ENCODE results near the gene AFDN.

Gene AFDN

DNA sequence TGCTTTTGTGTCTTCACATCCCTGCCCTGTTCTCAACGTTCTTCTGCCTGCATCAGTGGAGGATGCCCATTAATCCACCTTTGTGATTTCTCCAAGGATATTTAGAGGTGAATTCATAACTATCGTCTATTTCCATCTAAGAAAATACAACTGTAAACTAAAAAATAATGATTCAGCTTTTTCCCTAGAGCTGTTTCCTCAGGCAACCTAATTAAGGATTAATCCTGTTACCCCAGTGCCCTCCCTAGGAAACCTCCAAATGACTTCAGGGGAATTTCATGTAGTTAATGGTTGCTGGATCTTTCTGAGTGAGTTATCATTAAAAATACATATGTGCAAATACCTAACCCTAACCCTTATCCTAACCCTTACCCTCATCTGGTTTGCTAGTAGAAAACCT is 14.6 kb upstream of the AFDN start:
- no peak for DNase-seq (ENCODE audit: low spot score)

DNA sequence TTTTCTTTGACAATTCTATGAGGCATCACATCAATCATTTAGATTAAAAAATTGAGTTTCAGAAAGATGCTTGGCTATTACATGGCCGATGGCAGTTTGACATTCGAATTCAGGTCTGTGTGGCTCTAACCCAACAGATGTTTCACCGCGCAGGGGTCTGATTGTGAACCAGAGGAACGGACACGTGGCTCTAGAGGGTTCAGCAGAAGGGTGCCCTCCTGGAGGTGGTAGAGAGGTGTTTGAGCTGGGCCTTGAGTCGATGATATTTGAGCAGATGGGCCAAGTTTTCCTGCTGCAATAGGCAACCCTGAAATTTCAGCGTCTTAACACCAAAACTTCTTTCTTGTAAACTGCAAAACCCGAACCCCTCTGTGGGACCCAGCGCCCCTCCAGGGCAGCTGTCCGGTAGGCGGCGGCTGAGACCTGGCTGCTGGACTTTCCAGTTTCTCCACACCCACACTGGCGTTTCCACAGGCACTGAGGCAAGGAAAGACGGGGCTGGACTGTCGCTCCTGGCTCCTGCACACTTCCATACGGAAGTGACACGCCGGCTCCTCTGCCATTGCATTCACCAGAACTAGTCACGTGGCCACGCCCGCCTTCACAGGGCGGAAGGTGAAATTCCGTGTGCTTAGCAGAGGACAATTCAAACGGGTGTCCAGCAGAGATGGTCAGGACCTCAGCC is 11.3 kb upstream of the AFDN start:
- DNase-seq (ENCODE audit: low spot score): no peak

DNA sequence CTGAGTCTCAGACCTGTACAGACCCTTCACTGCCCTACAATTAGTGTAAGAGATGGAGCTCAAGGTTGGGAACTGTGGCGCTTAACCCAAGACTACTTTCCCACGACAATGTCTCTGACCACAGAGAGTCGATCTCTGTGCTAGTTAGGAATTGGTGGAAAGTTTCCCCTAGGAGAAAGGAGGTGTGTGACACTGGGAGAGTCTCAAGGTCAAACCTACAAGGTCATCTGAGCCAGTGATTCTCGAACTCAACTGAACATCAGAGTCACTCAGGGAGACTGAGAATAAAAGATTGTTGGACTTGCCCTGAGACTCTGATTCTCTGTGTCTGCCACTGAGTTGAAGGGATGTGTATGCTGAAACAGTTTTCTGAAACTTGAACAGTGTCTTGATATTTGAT is 9.7 kb upstream of the AFDN start:
- no peak for DNase-seq (ENCODE audit: low spot score)

DNA sequence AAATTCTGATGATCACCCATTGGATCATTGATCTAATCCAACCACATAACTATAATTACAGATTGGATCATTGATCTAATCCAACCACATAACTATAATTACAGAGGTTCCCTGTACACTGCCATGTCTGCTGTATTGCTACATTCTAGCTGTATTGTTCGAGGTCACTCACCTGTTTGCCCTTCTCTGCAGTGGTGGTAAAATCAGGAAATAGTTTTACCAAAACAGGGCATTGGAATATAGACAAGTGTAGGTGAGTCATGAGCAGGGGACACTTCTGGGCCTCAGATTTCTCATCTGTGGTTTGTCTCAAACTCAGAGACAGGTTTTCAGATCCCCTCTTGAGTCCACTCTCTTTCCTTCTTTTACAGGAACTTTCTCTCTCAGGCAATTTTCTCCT is 9.0 kb upstream of the AFDN start:
- DNase-seq (ENCODE audit: low spot score): no peak

DNA sequence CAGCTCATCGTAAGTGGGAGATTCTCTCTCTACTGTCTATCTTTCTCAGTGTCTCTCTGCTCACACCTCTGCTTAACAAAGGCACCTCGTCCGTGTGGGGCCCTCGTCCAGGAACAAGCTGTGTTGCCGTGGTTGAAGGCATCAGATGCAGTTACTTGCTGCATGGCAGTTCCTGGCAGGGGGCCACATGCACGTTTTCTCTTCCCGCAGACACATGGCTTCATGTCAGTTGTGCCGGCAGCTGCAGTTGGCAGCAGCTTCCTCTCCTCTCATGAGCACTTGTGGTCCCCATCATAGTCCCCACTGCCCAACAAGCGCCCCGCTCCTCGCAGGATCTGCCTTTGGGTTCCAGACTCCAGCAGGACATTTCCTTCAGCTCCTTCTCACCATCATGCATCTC is 7.1 kb upstream of the AFDN start:
- DNase-seq (ENCODE audit: low spot score): no peak

DNA sequence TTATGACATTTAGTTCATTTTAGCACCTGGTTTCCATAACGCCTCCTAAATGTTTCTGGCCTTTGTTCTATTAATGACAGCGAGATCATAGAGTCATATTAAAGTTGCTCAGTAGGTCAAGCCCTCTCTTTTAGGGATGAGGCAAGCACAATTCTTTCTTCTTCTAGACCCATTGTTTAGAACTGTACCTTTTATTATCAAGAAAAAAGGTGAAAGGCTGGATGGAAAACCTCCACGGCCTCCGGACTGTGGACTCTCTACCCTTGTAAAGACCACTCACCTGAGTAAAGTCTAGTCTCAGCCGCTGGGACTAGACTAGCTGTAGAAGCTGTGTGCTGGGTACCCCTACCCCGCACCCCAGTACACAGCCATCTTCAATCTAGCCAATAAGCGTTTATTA is 6.0 kb upstream of the AFDN start:
- no peak for DNase-seq (ENCODE audit: low spot score)

DNA sequence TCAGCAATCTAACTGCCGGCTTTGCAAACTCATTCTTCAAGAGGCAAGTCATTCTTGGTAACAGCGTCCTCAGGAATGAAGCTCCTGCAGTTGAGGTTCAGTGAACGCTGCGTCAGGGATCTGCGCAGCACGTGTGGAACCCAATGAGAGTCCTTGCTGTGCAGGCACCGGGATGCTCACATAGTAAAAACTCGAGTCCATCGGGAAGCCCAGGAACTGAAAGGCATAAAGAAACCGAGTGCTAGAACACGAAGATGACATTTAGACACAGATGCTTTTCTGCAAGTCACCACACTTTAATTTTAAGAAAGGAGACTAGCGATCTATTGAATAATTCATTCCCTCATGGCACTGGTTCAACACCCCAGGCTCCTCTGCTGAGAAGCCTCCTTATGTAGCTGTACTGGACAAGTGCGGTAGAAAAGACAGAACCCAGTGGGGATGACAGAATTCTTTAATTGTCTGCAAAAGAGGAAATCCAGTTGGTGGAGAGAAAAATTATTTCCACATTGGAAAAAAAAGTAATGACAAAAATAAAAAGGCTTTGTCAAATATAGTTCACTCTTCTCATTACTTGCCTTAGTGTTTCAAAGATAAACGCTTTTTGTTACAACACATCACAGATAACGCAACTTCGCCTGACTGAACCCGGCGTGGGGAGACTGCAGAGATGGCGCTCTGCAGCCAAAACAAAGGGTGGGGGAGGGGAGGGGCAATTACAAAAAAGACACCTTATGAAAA is 1.9 kb upstream of the AFDN start:
- DNase-seq (ENCODE audit: low spot score): peak; percentile 59

DNA sequence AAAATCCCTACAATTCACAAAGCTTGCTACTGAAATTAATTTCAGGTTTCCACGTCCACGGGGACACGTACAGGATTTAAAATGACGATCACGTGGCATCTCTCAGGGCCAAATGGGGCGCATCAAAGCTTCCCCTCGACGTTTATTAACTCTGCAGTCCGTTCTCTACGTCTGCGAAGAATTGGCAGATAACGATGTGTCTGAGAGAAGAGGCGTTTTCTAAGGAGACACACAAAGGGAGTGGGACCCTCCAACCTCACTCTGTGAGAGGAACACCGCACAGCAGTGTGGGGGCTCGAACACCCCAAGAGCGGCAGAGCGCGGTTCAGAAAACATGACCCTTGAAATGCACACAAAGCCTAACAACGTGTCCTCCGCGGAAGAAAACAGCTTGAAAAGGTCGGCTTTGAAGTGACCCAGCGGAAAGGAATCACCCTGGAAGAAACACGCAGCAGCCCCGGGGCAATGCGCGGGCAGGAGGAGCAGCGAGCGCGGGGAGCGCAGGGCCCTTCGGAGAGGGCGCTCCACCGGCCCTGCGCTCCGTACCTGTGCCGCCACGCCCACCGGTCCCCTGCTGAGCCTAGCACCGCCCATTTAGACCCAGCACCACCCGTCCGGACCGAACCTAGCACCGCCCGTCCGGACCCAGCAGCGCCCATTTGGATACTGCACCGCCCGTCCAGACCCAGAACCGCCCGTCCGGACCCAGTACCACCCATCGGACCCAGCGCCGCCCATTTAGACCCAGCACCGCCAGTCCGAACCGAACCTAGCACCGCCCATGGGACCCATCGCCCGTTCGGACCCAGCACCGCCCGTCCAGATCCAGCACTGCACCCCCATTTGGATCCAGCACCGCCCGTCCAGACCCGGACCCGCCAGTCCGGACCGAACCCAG is 1.1 kb upstream of the AFDN start:
- DNase-seq (ENCODE audit: low spot score): peak; percentile 39

DNA sequence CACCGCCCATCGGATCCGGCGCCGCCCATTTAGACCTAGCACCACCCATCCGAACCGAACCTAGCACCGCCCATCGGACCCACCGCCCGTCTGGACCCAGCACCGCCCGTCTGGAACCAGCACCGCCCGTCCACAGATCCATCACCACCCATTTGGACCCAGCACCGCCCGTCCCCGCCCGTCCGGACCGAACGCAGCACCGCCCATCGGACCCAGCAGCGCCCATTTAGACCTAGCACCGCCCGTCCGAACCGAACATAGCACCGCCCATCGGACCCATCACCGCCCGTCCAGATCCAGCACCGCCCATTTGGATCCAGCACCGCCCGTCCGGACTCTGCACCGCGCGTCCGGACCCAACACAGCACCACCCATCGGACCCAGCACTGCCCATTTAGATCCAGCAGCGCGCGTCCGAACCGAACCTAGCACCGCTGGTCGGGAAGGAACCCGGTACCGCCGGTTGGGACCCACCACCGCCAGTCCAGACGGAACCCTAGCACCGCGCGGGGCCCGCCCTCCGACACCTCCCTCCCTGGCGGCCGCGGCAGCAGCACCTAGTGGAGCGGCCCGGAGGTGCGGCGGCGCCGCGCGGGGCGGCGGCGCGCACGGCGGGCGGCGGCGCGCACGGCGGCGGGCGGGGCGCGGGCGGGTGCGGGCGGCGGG is 348 bp upstream of the AFDN start:
- DNase-seq (ENCODE audit: low spot score): peak; percentile 57

DNA sequence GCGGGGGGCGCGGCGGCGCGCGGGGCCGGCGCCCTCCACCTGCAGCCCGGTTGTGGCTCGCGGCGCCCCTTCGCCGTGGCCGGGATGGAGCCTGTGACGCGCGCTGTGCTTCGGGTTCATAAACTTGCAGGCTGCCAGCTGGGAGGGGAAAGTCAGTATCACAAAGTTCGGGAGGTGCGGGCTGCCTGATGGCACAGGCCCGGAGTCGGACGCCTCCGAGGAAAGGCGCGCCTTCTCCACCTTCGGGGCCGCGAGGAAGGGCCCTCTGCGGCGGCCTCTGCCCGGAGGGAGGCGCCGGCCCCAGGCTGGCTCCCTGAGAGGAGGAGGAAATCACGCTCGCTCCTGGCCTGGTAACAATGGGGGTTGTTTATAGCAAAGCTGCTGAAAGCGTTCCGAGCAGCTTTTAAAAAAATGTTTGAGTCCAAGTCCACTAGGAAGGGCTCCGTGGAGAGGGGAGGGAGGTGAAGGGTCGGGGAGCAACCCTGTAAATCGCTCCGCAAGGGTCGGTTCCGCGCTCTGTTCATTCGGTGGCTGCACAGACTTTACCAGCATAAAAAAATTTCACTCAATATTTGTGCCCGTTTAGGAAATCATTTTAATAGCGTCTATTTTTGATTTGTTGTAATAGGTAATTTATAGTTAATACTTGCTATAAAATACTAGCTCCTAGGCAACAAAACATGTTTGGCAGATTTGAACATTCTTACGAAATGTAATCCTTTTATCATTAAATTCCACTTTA is 1.0 kb downstream of the AFDN start:
- peak; percentile 39 for DNase-seq (ENCODE audit: low spot score)

DNA sequence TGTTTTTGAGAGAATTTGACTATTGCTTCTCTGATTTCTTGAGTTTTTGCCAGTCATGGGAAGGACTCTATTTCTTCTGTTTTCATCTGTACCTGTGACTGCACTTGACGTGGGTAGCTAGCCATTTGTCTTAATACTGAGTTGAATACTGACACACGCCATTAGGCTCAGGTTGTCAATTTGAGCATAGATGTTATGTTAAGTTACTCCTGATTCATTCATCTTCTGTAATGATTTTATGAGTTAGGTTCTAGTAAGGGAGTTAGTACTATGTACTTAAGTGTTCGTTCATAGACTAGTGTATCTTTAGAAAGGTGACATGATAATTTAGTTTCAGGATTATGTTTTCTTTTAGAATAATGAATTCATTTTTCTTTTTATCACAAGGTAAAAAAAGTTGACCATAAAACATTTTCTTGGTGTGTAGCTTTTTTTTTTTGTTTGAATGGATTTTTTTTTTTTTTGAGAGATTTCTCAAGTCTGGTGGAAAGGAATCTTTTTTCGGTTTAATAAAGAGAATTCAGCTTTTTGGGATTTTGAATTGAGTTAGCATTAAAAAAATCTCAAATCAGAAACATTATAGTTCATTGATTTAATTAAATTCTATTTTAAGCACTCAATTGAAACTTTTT is 1.7 kb downstream of the AFDN start:
- peak; percentile 31 for DNase-seq (ENCODE audit: low spot score)

DNA sequence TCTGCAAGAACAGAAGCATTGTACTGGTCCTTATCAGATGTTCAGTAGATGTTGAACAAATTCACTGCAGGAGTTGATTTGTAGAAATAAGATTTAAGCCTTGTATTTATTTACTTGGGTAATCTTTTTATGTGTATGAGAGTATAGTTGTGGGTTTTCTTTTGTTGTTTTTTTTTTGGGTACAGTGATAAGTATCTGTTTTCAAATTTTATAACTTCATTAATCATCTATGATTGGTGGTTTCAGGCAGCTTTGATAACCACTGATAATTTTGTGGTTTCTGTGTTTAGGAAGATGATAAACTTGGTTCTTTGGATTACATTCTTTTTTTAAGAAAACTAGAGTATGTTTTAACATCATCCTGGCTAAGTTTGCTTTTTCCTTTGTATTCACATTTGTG is 2.8 kb downstream of the AFDN start:
- DNase-seq (ENCODE audit: low spot score): no peak

DNA sequence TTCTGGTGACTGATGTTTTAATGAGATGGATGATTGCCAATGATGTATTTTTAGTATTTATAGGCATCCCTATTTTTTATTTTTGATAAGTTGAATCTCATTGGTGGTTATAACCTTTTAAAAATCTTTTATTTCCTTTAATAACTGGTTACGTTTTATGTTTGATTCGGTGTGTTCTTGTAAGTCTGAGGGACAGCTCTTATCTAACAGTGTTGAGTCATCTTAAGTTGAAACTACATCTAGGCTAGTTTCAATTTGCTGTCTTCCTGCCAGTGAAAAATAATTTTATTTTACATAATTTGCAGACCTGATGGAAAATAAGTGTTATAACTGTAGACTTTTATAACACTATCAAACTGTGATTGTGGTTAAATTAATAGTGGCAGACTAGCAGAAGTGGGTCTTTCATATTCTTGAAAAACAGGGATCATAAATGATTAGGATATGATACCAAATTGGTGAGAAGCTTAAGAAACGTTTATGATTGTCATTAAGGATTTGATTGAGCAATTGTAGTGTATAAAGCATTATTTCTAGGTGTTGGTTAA is 4.6 kb downstream of the AFDN start:
- no peak for DNase-seq (ENCODE audit: low spot score)

DNA sequence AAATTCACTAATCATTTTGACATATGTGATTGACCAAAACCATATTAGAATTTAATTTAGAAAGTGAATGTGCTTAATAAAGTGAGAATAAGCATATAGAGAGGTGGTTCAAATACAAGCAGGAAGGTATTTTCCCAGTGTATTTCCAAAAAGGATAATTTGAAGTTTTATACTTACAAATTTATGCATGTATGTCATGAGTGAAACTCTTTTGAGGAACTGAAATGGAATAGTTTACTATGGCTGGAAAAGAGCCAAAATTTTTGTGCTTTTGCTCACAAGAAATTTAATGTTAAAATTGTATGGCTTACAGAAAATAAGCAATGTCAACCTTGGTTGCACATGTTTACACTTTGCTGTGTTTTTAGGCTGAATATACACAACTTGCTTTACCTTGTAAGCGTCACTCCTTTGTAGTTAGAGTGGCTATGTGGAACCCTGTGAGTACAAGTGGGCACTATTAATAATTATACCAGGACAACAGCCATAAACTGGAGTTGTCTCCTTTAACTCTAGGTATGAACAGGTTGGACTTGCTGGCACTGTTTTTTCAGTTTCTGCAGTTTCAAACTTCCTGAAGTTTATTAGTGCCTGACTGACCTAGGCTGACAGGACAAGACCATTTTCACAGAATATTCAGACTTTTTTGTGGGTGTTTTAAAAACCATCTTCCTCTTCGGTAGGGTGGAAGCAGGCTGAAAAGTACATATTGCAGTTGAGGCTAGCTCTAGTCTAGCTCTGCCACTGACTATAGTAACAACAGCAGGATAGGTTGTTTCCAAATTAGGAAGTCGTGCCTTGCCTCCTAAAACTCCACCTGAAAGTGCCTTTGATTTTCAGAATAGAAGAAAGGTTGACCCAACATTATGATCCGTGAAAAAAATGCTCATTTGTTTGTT is 6.0 kb downstream of the AFDN start:
- DNase-seq (ENCODE audit: low spot score): no peak

DNA sequence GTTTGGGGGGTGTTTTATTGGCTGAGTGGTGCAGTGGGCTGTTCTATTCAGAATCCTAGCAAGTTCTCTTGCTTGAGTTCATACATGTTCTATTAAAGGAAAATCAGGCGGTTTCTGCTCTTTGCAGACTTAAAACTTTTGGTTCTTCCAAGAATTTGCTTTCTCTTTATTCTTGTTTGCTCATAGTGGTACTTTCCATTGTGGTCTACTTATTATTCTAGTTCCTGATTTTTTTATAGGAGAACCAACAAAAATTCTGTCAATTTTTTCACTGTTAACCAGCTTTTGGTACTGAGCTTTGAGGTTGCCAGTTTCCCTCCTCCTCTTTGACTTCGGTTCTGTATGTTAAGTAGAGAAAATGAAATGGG is 6.7 kb downstream of the AFDN start:
- no peak for DNase-seq (ENCODE audit: low spot score)

DNA sequence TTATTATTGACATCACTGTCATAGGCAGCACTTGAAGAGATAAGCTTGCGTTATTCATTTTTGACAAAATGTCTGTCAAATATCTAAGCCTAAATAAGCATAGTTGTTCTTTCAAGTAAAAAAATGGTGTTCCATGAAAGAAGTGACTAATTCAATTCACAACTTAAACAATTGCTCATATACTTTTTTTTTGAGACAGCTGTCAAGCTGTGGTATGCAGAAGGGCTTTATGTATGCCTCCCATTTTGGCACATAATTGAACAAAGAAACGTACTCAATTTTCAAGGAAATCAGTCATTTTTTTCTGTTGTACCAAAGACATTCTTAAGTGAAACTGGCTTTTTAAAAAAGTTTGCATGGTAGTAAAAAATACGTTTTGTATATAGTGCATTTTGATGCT is 8.5 kb downstream of the AFDN start:
- DNase-seq (ENCODE audit: low spot score): no peak

DNA sequence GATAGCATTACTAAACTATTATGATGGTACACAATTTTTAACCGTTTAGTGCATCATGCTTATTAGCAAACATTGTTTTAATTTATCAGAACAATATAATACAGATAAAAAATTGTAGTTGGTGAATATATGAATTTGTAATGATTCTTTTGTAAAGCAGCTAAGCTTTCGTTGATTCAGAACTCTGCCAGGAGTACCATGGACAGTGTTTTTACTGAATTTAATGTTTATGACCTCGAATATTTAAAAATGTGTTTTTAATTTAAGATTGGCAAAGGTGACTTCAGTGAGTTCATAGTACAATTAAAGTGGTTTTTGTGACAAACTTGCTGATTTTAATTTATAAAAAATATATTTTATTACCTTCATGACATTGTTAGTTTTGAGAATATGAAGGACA is 10.0 kb downstream of the AFDN start:
- DNase-seq (ENCODE audit: low spot score): no peak

DNA sequence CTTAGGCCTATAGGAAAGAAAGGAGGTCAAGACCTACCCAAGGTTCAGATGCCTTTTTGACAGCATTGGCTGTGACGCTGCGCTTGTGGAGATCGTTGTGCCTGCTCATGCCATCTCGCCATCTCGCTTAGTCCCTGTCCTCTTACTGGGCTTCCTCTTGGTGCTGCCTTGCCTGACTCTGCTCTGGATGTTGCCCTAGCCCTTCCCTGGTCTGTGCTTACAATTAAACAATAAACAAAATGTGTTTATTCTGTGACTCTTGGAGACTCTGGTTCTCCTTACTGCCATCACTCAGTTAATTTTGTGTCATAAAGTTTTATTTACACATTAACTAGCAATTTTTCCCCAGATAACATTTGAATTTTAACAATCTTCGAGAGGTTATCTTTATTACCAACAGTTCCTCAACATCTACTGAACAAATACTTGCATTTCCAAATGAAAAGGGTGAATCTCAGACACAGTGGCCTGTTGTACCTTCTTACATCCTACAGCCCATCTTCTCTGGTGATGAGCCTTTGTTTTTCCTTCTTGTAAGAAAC is 11.6 kb downstream of the AFDN start:
- DNase-seq (ENCODE audit: low spot score): no peak

DNA sequence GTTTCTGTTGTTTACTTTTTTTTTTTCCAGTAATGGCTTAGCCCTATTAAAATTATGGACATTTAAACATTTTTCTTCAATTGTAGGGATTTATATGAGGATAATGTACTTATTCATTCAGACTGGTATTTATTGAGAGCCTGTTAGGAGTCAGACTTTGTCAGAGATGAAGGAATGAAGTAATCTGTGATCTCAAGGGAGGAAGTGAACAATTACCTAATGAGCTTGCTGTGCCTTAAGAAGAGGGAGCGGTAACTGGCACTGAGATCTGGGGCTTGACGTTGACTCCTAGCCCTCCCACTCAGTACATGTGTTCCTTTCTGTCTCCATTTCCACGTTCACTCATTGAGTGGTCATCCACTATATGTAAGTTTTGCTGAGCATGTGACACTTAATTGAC is 12.6 kb downstream of the AFDN start:
- DNase-seq (ENCODE audit: low spot score): no peak

DNA sequence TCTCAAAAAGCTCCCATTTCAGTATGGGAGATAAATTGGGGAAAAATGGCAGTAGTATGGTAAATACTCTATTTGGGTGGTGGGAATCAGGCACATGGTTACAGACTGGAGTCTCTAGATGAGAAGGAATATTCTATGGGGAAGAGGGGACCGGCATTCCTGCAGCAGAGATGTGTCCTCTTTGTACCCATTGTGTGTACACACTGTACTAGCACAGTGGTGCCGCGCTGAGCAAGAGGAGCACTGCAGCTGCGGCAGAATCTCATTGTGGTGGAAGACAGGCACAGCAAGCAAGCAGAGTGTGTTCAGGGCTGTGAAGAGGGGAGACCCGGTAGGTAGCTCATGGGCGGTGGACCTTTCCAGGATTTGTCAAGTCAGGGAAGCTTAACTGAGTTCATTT is 13.0 kb downstream of the AFDN start:
- DNase-seq (ENCODE audit: low spot score): no peak
